NCI-H2029 treated with DMSO at 0.1 percent for 48 hours (cell line): ENCODE data around the gene POLR3A.

Source experiments
- DNase-seq: peaks from one replicate; lab custom pipeline; 2025; lab: John Stamatoyannopoulos, UW

Gene POLR3A

GRCh38 chr10:77977934-77978333, 51.4 kb downstream of the POLR3A start:
- DNase-seq = no peak

- DNase-seq = no peak
Measured at GRCh38 chr10:77977016-77977415, 52.3 kb downstream of the POLR3A start.

DNA sequence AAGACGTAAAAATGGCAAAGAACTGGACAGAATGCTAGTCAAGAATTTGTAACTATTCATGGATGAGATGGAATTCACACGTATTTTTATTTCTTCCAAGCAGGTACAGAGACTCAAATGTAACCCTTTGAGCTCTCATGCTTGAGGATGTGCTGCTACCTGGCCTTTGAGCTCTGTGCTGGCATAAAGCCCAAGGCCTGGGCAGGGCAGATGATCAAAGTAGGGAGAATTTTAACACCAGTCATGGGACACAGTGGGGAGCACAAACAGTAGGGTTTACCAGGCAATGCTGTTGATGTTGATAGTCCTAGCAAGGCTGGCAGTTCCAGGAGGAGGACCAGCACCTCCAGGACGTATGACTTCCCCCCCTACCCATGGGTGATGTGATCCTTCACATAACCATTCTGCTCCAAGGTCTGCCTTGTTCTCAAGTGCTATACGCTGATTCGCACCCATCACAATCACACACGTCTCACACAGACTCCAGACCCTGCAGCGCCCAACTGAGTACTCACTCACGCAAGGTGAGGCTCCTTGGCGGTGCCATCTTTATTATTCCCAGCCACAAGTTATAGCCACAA, 54.1 kb downstream of the POLR3A start:
- no peak for DNase-seq

GRCh38 chr10:77974396-77975074, 54.8 kb downstream of the POLR3A start:
- no peak for DNase-seq

- DNase-seq = no peak
Measured at GRCh38 chr10:77973276-77973675, 56.0 kb downstream of the POLR3A start.

GRCh38 chr10:77972148-77972547, 57.2 kb downstream of the POLR3A start:
- no peak for DNase-seq

DNA sequence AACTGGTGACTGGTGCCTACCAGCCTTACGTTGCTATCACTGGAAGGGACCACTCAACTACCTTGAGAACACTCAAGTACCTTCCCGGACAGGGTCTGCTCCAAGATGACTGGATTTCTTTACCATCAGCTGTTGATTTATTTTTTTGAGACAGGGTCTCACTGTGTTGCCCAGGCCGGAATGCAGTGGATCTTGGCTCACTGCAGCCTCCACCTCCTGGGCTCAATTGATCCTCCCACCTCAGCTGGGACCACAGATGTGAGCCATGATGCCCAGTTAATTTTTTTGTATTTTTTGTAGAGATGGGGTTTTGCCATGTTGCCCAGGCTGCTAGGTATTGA, 57.5 kb downstream of the POLR3A start:
- no peak for DNase-seq

GRCh38 chr10:77970869-77971803, 58.2 kb downstream of the POLR3A start:
- DNase-seq = no peak

- DNase-seq = no peak
Measured at GRCh38 chr10:77969114-77969513, 60.2 kb downstream of the POLR3A start.

DNA sequence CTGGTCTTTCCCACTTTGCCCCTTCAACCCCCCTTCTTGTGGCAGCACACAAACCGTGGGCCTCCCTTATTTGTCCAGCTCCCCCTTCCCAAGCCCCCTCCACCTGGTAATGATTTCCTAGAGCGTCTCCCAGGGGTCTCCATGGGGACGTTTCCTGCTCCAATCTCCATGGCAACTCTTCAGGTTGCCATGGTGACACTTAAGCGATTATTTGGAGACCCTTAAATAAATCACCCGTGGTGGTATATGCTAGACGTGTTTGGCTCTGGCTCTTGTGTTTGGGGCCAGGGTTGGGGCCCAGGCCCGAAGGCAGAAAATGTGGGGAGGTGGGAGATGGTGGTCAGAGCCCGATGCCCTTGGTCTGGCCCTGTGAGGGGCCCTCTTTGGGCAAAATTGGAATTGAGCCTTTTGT, 61.7 kb downstream of the POLR3A start:
- DNase-seq = no peak

- DNase-seq = no peak
Measured at GRCh38 chr10:77965294-77965693, 64.0 kb downstream of the POLR3A start.

- DNase-seq = no peak
Measured at GRCh38 chr10:77964811-77965210, 64.5 kb downstream of the POLR3A start.

GRCh38 chr10:77963901-77964300, 65.4 kb downstream of the POLR3A start:
- DNase-seq = no peak

GRCh38 chr10:77962350-77963146, 66.8 kb downstream of the POLR3A start:
- DNase-seq = no peak

- DNase-seq = no peak
Measured at GRCh38 chr10:77961668-77962067, 67.6 kb downstream of the POLR3A start.

- no peak for DNase-seq
Measured at GRCh38 chr10:77960829-77961329, 68.4 kb downstream of the POLR3A start.

- DNase-seq = no peak
Measured at GRCh38 chr10:77959887-77960455, 69.3 kb downstream of the POLR3A start.

- DNase-seq = no peak
Measured at GRCh38 chr10:77959384-77959783, 69.9 kb downstream of the POLR3A start.

GRCh38 chr10:77955136-77955535, 74.2 kb downstream of the POLR3A start:
- no peak for DNase-seq

- DNase-seq = no peak
Measured at GRCh38 chr10:77949167-77949566, 80.1 kb downstream of the POLR3A start.

- DNase-seq = no peak
Measured at GRCh38 chr10:77946084-77946483, 83.2 kb downstream of the POLR3A start.

- no peak for DNase-seq
Measured at GRCh38 chr10:77944519-77944918, 84.8 kb downstream of the POLR3A start.
